Smooth muscle cell of the umbilical artery (primary cell): ENCODE results near the gene C19orf44. TPM values are rescaled to one million over a fixed set of nuclear protein-coding genes. Genes with fewer than 3 reads are reported as not detected.

Experiments
- total RNA-seq: library from RNA; depleted of rRNA; stranded (reverse); fragments of >200 nt; gene quantifications from 2 replicates; pipeline ENCODE4 v1.2.3, GENCODE V29; 2014

The C19orf44 gene
- 5.3 and 6.1 TPM in 2 replicates for total RNA-seq

DNA sequence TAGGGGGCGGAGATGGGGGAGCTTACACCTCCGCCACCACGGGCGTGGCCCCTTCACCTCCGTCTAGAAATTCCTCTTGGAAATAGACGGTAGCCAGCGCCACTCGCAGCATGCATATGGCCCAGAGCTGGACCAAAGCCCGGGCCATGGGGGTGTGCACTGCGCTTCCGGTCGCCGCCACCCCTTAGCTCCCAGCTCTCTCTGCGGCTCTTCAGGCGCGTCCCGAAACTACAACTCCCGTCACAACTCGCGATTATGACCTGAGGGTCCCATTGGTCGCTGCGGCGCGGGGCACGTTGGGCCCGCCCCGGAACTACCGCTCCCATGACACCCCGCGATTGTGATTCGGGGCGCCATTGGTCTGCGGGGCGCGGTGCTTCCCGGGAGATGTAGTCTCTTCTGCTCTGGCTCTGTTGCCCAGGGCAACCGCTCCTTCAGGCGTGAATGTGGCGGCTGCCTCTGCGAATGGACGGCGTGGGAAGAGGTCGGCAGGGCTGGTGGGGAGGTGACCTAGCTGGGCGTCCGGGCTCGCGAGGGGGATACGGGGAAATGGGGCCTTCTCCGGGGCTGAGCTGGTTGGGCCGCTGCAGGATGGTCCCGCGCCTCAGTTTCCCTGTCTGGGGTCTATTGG, at the start of gene C19orf44, which contains the start of gene CALR3:
Gene C19orf44 (plus strand): TSS at position 413 of the 631 bp plus-strand sequence. CDS start 4,399 bp downstream, outside the sequence.
Gene CALR3 (minus strand): TSS at position 186 of the 631 bp plus-strand sequence. CDS start 38 bp downstream, at position 148.

DNA sequence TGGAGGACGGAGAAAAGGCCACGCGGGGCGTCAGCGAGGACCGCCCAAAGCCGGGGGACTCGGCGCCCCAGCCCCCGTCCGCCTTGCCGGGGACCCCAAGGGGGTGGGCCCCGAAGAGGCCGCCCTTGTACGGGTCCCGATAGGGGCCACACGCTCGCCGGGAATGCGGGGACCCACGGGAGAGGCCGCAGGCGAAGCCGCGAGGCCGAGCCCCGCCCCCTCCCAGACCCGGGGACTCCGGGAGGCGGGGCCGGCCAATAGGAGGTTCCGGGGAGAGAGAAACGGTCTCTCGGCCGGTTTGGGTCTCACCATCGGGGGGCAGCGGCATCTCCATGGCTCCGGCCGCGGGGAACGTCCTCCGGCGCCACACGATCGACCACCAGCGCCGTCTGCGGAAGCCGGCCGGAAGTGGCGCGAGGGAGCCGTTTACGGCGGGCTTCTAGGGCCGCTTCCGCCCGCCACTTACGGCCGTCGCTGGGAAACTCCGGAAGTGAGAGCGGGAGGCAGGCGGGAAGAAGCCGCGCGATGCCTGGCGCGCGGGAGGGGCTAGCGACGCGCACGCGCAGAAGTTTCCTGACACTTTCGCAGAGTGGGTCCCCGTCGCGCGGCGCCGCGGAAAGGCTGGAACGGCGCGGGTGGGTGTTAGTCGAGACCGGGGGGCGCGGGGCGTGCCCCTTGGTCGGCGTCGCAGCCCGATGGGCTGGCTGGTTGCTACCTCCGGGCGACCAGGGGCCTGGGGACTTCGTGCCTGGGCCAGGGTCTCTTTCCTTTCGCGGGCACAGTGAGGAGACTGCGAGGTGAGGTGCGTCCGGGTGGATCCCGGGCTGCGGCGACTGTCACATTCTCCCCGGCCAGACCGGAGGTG, 46.1 kb downstream of the C19orf44 start, which contains the start of gene CHERP:
Gene CHERP (minus strand): TSS at position 393 of the 865 bp plus-strand sequence. CDS start 59 bp downstream, at position 334.

Other genes starting within 250 kb of the C19orf44 start
- 1.8 and 8.8 TPM in 2 replicates for gene KLF2, start 171.6 kb upstream of the C19orf44 start, total RNA-seq
- 14.6 and 15.8 TPM in 2 replicates for gene EPS15L1, start 24.4 kb upstream of the C19orf44 start, total RNA-seq
- gene CALR3, start 227 bp upstream of the C19orf44 start, total RNA-seq = 0.09 TPM in 1 of 2 replicates, not detected in the other
- 6.2 and 7.3 TPM in 2 replicates for gene CHERP, start 46.0 kb downstream of the C19orf44 start, total RNA-seq
- gene SLC35E1, start 76.0 kb downstream of the C19orf44 start, total RNA-seq = 60.0 and 66.2 TPM in 2 replicates
- 2.4 and 5.7 TPM in 2 replicates for gene MED26, start 131.8 kb downstream of the C19orf44 start, total RNA-seq
- 54.9 and 90.6 TPM in 2 replicates for gene SMIM7, start 163.8 kb downstream of the C19orf44 start, total RNA-seq
- gene TMEM38A, start 164.7 kb downstream of the C19orf44 start, total RNA-seq = 1.0 and 2.1 TPM in 2 replicates
- gene NWD1, start 223.5 kb downstream of the C19orf44 start, total RNA-seq = not detected in 2 replicates